Naive B cell (primary cell): ENCODE results near the gene SLC51A. TPM values are rescaled to one million over a fixed set of nuclear protein-coding genes. Genes with fewer than 3 reads are reported as not detected.

Source experiments
- ATAC-seq, 2 donors: fragments of 150-1000 bp; cut with Tn5 transposase; 2 replicates each; pipeline ENCODE4 v1.10.0; 2021; ENCODE audit warnings: low read depth in 2 of 2, mild to moderate bottlenecking in 2 of 2, moderate library complexity in 2 of 2
- DNase-seq: peaks from one replicate; pipeline ENCODE4 v3.0.0; 2022
- H3K27ac Mint-ChIP-seq, 6 donors: one replicate each; pipeline ENCODE4 v1.8.0; 2020 to 2022; ENCODE audit warnings: mild to moderate bottlenecking in 6 of 6, mixed read lengths in 6 of 6, moderate library complexity in 5 of 6, inconsistent platforms in 2 of 6
- H3K27me3 Mint-ChIP-seq, 3 donors: one replicate each; pipeline ENCODE4 v1.8.0; 2021 to 2022; ENCODE audit warnings: mixed read lengths in 3 of 3, mild to moderate bottlenecking in 1 of 3
- H3K36me3 Mint-ChIP-seq, 2 donors: one replicate each; pipeline ENCODE4 v1.8.0; 2020 to 2022; ENCODE audit warnings: mixed read lengths in 2 of 2, inconsistent platforms in 1 of 2, mild to moderate bottlenecking in 1 of 2
- H3K4me1 Mint-ChIP-seq, 3 donors: one replicate each; pipeline ENCODE4 v1.8.0; 2020 to 2022; ENCODE audit warnings: mixed read lengths in 3 of 3, inconsistent platforms in 1 of 3, mild to moderate bottlenecking in 1 of 3, moderate library complexity in 1 of 3
- H3K4me3 Mint-ChIP-seq, 8 donors: one replicate each; pipeline ENCODE4 v1.8.0; 2020 to 2022; ENCODE audit warnings: mild to moderate bottlenecking in 8 of 8, mixed read lengths in 8 of 8, moderate library complexity in 8 of 8, inconsistent platforms in 2 of 8
- H3K9me3 Mint-ChIP-seq, 7 donors: one replicate each; pipeline ENCODE4 v1.8.0; 2020 to 2022; ENCODE audit warnings: mixed read lengths in 7 of 7, mild to moderate bottlenecking in 5 of 7, inconsistent platforms in 2 of 7, moderate library complexity in 1 of 7
- polyA plus RNA-seq, 6 donors: library from polyadenylated mRNA; unstranded; fragments of 300-500 nt; fragmentation: Illumina TruSeq; gene quantifications; one replicate each; pipeline ENCODE4 v1.2.3, GENCODE V29; 2021; ENCODE audit warnings: low read depth in 6 of 6

Gene SLC51A
- polyA plus RNA-seq, 6 donors from 2014 or later, result 0.78 to 1.4 TPM; not detected in 4

- peaks cover 0 to 2% (median 0%) of the 10 kb centered on the region in 3 donors for H3K4me1 Mint-ChIP-seq
- DNase-seq, result no peak
- no peaks in the 10 kb centered on the region for H3K27me3 Mint-ChIP-seq
- H3K36me3 Mint-ChIP-seq, result peaks cover 0 to 7% of the 10 kb centered on the region in 2 donors
- ATAC-seq, result no peak
- no peaks in the 10 kb centered on the region for H3K9me3 Mint-ChIP-seq
- peak overlapping the region in 1 of 6 donors; percentile 62 for H3K27ac Mint-ChIP-seq
- H3K4me3 Mint-ChIP-seq, result no peak overlapping the region
Measured at GRCh38 chr3:196246612-196247308, 30.4 kb downstream of the SLC51A start.

GRCh38 chr3:196251918-196252317 lies 35.6 kb downstream of the SLC51A start:
- Mint-ChIP-seq H3K4me3 (no peak overlapping the region), H3K36me3 (peaks cover 0 to 7% of the 10 kb centered on the region in 2 donors), H3K9me3 (no peaks in the 10 kb centered on the region), H3K27me3 (no peaks in the 10 kb centered on the region), H3K4me1 (peaks cover 3 to 5% (median 4%) of the 10 kb centered on the region in 3 donors), H3K27ac (peak overlapping the region in 2 of 6 donors; percentile 10 to 88)
- ATAC-seq (peak; percentile 56 to 81), DNase-seq (no peak)

- Mint-ChIP-seq H3K36me3 (no peaks in the 10 kb centered on the region), H3K27ac (peak overlapping the region in 4 of 6 donors; percentile 1 to 67 (median 22)), H3K4me3 (no peak overlapping the region)
Measured at GRCh38 chr3:196254376-196255283, 38.3 kb downstream of the SLC51A start.

GRCh38 chr3:196255776-196256175 lies 39.4 kb downstream of the SLC51A start:
- peaks cover under 1 to 2% of the 10 kb centered on the region in 2 donors for H3K36me3 Mint-ChIP-seq
- peaks cover 3 to 5% (median 4%) of the 10 kb centered on the region in 3 donors for H3K4me1 Mint-ChIP-seq
- no peak for DNase-seq
- peaks cover 0 to 1% (median 0%) of the 10 kb centered on the region in 7 donors for H3K9me3 Mint-ChIP-seq
- H3K27me3 Mint-ChIP-seq, result no peaks in the 10 kb centered on the region
- no peak for ATAC-seq
- H3K27ac Mint-ChIP-seq, result no peak overlapping the region
- no peak overlapping the region for H3K4me3 Mint-ChIP-seq

More at GRCh38 chr3:196254376-196255283, 38.3 kb downstream of the SLC51A start:
- ATAC-seq (no peak), DNase-seq (no peak)
- peaks cover 3 to 5% (median 4%) of the 10 kb centered on the region in 3 donors for H3K4me1 Mint-ChIP-seq
- H3K9me3 Mint-ChIP-seq, result no peaks in the 10 kb centered on the region
- no peaks in the 10 kb centered on the region for H3K27me3 Mint-ChIP-seq

GRCh38 chr3:196260784-196261183 lies 44.5 kb downstream of the SLC51A start:
- DNase-seq, result no peak
- H3K27ac Mint-ChIP-seq, result peak overlapping the region in 1 of 6 donors; percentile 9
- ATAC-seq, result no peak
- H3K9me3 Mint-ChIP-seq, result peaks cover 0 to 3% (median 0%) of the 10 kb centered on the region in 7 donors
- H3K36me3 Mint-ChIP-seq, result peaks cover 4 to 8% of the 10 kb centered on the region in 2 donors
- H3K4me3 Mint-ChIP-seq, result no peak overlapping the region
- no peaks in the 10 kb centered on the region for H3K4me1 Mint-ChIP-seq
- no peaks in the 10 kb centered on the region for H3K27me3 Mint-ChIP-seq

GRCh38 chr3:196263819-196264218 lies 47.5 kb downstream of the SLC51A start:
- ATAC-seq, result no peak
- peaks cover 0 to 2% (median 1%) of the 10 kb centered on the region in 3 donors for H3K4me1 Mint-ChIP-seq
- H3K27me3 Mint-ChIP-seq, result no peaks in the 10 kb centered on the region
- peaks cover 0 to 3% (median 0%) of the 10 kb centered on the region in 7 donors for H3K9me3 Mint-ChIP-seq
- H3K4me3 Mint-ChIP-seq, result no peak overlapping the region
- no peak for DNase-seq
- H3K36me3 Mint-ChIP-seq, result peaks cover 4 to 8% of the 10 kb centered on the region in 2 donors
- peak overlapping the region in 1 of 6 donors; percentile 67 for H3K27ac Mint-ChIP-seq

- H3K27me3 Mint-ChIP-seq, result no peaks in the 10 kb centered on the region
- ATAC-seq (peak; percentile 71 to 79), DNase-seq (no peak)
- H3K4me3 Mint-ChIP-seq, result no peak overlapping the region
- peaks cover 11 to 15% of the 10 kb centered on the region in 2 donors for H3K36me3 Mint-ChIP-seq
- no peaks in the 10 kb centered on the region for H3K9me3 Mint-ChIP-seq
- peak overlapping the region in 4 of 6 donors; percentile 8 to 47 (median 33) for H3K27ac Mint-ChIP-seq
- H3K4me1 Mint-ChIP-seq, result peaks cover 13 to 22% (median 15%) of the 10 kb centered on the region in 3 donors
Measured at GRCh38 chr3:196268284-196269163, 52.2 kb downstream of the SLC51A start.

- peaks cover 23 to 28% (median 24%) of the 10 kb centered on the region in 3 donors for H3K4me1 Mint-ChIP-seq
Measured at GRCh38 chr3:196270499-196270898, 54.2 kb downstream of the SLC51A start.

GRCh38 chr3:196272826-196273225 lies 56.5 kb downstream of the SLC51A start:
- peak overlapping the region in 1 of 8 donors; percentile 47 for H3K4me3 Mint-ChIP-seq
- DNase-seq (no peak), ATAC-seq (no peak)
- peaks cover 20 to 22% of the 10 kb centered on the region in 2 donors for H3K36me3 Mint-ChIP-seq
- H3K4me1 Mint-ChIP-seq, result peaks cover 23 to 28% (median 25%) of the 10 kb centered on the region in 3 donors
- no peaks in the 10 kb centered on the region for H3K9me3 Mint-ChIP-seq
- no peaks in the 10 kb centered on the region for H3K27me3 Mint-ChIP-seq
- H3K27ac Mint-ChIP-seq, result peak overlapping the region in 1 of 6 donors; percentile 60

More at GRCh38 chr3:196270499-196270898, 54.2 kb downstream of the SLC51A start:
- no peak for ATAC-seq
- no peaks in the 10 kb centered on the region for H3K9me3 Mint-ChIP-seq
- H3K27me3 Mint-ChIP-seq, result no peaks in the 10 kb centered on the region
- no peak overlapping the region for H3K27ac Mint-ChIP-seq
- no peak for DNase-seq
- H3K4me3 Mint-ChIP-seq, result no peak overlapping the region
- peaks cover 20 to 22% of the 10 kb centered on the region in 2 donors for H3K36me3 Mint-ChIP-seq

GRCh38 chr3:196273655-196274054 lies 57.3 kb downstream of the SLC51A start:
- H3K36me3 Mint-ChIP-seq, result peaks cover 20 to 22% of the 10 kb centered on the region in 2 donors
- H3K4me3 Mint-ChIP-seq, result no peak overlapping the region
- H3K9me3 Mint-ChIP-seq, result no peaks in the 10 kb centered on the region
- no peak overlapping the region for H3K27ac Mint-ChIP-seq
- no peak for DNase-seq
- H3K4me1 Mint-ChIP-seq, result peaks cover 23 to 31% (median 28%) of the 10 kb centered on the region in 3 donors
- ATAC-seq, result no peak
- H3K27me3 Mint-ChIP-seq, result no peaks in the 10 kb centered on the region

GRCh38 chr3:196274585-196274984 lies 58.3 kb downstream of the SLC51A start:
- H3K4me1 Mint-ChIP-seq, result peaks cover 19 to 33% (median 23%) of the 10 kb centered on the region in 3 donors

GRCh38 chr3:196275126-196275525 lies 58.8 kb downstream of the SLC51A start:
- Mint-ChIP-seq H3K27me3 (no peaks in the 10 kb centered on the region), H3K36me3 (peaks cover 12 to 14% of the 10 kb centered on the region in 2 donors), H3K27ac (peak overlapping the region in 2 of 6 donors; percentile 48 to 78), H3K4me1 (peaks cover 18 to 33% (median 23%) of the 10 kb centered on the region in 3 donors), H3K9me3 (no peaks in the 10 kb centered on the region), H3K4me3 (peak overlapping the region in 1 of 8 donors; percentile 47)
- DNase-seq (no peak), ATAC-seq (no peak)

More at GRCh38 chr3:196274585-196274984, 58.3 kb downstream of the SLC51A start:
- DNase-seq (no peak), ATAC-seq (peak; percentile 28 to 52)
- Mint-ChIP-seq H3K36me3 (peaks cover 14 to 15% of the 10 kb centered on the region in 2 donors), H3K4me3 (peak overlapping the region in 1 of 8 donors; percentile 47), H3K27me3 (no peaks in the 10 kb centered on the region), H3K9me3 (no peaks in the 10 kb centered on the region), H3K27ac (peak overlapping the region in 2 of 6 donors; percentile 48 to 78)
